IgD-negative memory B cell (primary cell): ENCODE data around the gene MEG3. TPM values are rescaled to one million over a fixed set of nuclear protein-coding genes. Genes with fewer than 3 reads are reported as not detected.

Experiments
- H3K27ac Mint-ChIP-seq, 3 donors: one replicate each; pipeline ENCODE4 v1.8.0; 2020 to 2022; ENCODE audit warnings: mild to moderate bottlenecking in 3 of 3, mixed read lengths in 3 of 3, moderate library complexity in 1 of 3
- H3K27me3 Mint-ChIP-seq: one replicate; pipeline ENCODE4 v1.8.0; 2021; ENCODE audit warnings: mixed read lengths
- H3K36me3 Mint-ChIP-seq: one replicate; pipeline ENCODE4 v1.8.0; 2020; ENCODE audit warnings: mild to moderate bottlenecking, mixed read lengths
- H3K4me1 Mint-ChIP-seq, 3 donors: one replicate each; pipeline ENCODE4 v1.8.0; 2020 to 2022; ENCODE audit warnings: mixed read lengths in 3 of 3, mild to moderate bottlenecking in 1 of 3
- H3K4me3 Mint-ChIP-seq, 4 donors: one replicate each; pipeline ENCODE4 v1.8.0; 2020 to 2022; ENCODE audit warnings: mild to moderate bottlenecking in 4 of 4, mixed read lengths in 4 of 4, moderate library complexity in 3 of 4
- H3K9me3 Mint-ChIP-seq, 3 donors: one replicate each; pipeline ENCODE4 v1.8.0; 2020 to 2021; ENCODE audit warnings: mixed read lengths in 3 of 3, mild to moderate bottlenecking in 1 of 3
- polyA plus RNA-seq: library from polyadenylated mRNA; unstranded; fragments of 300-500 nt; fragmentation: Illumina TruSeq; gene quantifications from one replicate; pipeline ENCODE4 v1.2.3, GENCODE V29; 2021

Gene MEG3
- polyA plus RNA-seq, 1 donor from 2014 or later = not detected

GRCh38 chr14:100802766-100803165 is 23.2 kb upstream of the MEG3 start:
- Mint-ChIP-seq H3K27me3 (peaks cover 2% of the 10 kb centered on the region), H3K4me1 (no peaks in the 10 kb centered on the region), H3K4me3 (no peak overlapping the region), H3K27ac (no peak overlapping the region), H3K36me3 (no peaks in the 10 kb centered on the region), H3K9me3 (no peaks in the 10 kb centered on the region)

GRCh38 chr14:100803226-100803625 is 22.7 kb upstream of the MEG3 start:
- no peak overlapping the region for H3K4me3 Mint-ChIP-seq
- H3K9me3 Mint-ChIP-seq = no peaks in the 10 kb centered on the region
- no peaks in the 10 kb centered on the region for H3K36me3 Mint-ChIP-seq
- no peaks in the 10 kb centered on the region for H3K27me3 Mint-ChIP-seq
- H3K4me1 Mint-ChIP-seq = no peaks in the 10 kb centered on the region
- H3K27ac Mint-ChIP-seq = no peak overlapping the region

- Mint-ChIP-seq H3K9me3 (peaks cover 0 to 3% (median 0%) of the 10 kb centered on the region in 3 donors), H3K4me3 (no peak overlapping the region), H3K36me3 (no peaks in the 10 kb centered on the region), H3K27ac (no peak overlapping the region), H3K4me1 (no peaks in the 10 kb centered on the region), H3K27me3 (no peaks in the 10 kb centered on the region)
These were observed 22.2 kb upstream of the MEG3 start for GRCh38 chr14:100803676-100804075.

- Mint-ChIP-seq H3K4me3 (no peak overlapping the region), H3K36me3 (no peaks in the 10 kb centered on the region), H3K27me3 (no peaks in the 10 kb centered on the region), H3K4me1 (no peaks in the 10 kb centered on the region), H3K9me3 (peaks cover 1 to 4% (median 2%) of the 10 kb centered on the region in 3 donors), H3K27ac (no peak overlapping the region)
These were observed 21.8 kb upstream of the MEG3 start for GRCh38 chr14:100804138-100804537.

GRCh38 chr14:100804558-100805309 is 21.2 kb upstream of the MEG3 start:
- Mint-ChIP-seq H3K4me1 (no peaks in the 10 kb centered on the region), H3K9me3 (peaks cover 3 to 6% (median 4%) of the 10 kb centered on the region in 3 donors), H3K27ac (no peak overlapping the region)

GRCh38 chr14:100806386-100806785 is 19.5 kb upstream of the MEG3 start:
- Mint-ChIP-seq H3K9me3 (peaks cover 4 to 7% (median 4%) of the 10 kb centered on the region in 3 donors), H3K4me1 (no peaks in the 10 kb centered on the region), H3K27ac (no peak overlapping the region), H3K4me3 (no peak overlapping the region), H3K27me3 (no peaks in the 10 kb centered on the region), H3K36me3 (no peaks in the 10 kb centered on the region)

More at GRCh38 chr14:100804558-100805309, 21.2 kb upstream of the MEG3 start:
- Mint-ChIP-seq H3K36me3 (no peaks in the 10 kb centered on the region), H3K4me3 (no peak overlapping the region), H3K27me3 (no peaks in the 10 kb centered on the region)

- no peaks in the 10 kb centered on the region for H3K27me3 Mint-ChIP-seq
- H3K27ac Mint-ChIP-seq = no peak overlapping the region
- no peaks in the 10 kb centered on the region for H3K36me3 Mint-ChIP-seq
- no peak overlapping the region for H3K4me3 Mint-ChIP-seq
- peaks cover 4 to 9% (median 4%) of the 10 kb centered on the region in 3 donors for H3K9me3 Mint-ChIP-seq
- H3K4me1 Mint-ChIP-seq = no peaks in the 10 kb centered on the region
These were observed 18.4 kb upstream of the MEG3 start for GRCh38 chr14:100807496-100807895.

- H3K36me3 Mint-ChIP-seq = no peaks in the 10 kb centered on the region
These were observed 17.8 kb upstream of the MEG3 start for GRCh38 chr14:100807979-100808734.

GRCh38 chr14:100810435-100810834 is 15.5 kb upstream of the MEG3 start:
- Mint-ChIP-seq H3K4me3 (no peak overlapping the region), H3K36me3 (no peaks in the 10 kb centered on the region), H3K9me3 (peaks cover 4 to 9% (median 6%) of the 10 kb centered on the region in 3 donors), H3K27me3 (no peaks in the 10 kb centered on the region), H3K27ac (no peak overlapping the region), H3K4me1 (no peaks in the 10 kb centered on the region)

More at GRCh38 chr14:100807979-100808734, 17.8 kb upstream of the MEG3 start:
- H3K4me3 Mint-ChIP-seq = no peak overlapping the region
- H3K27me3 Mint-ChIP-seq = no peaks in the 10 kb centered on the region
- no peaks in the 10 kb centered on the region for H3K4me1 Mint-ChIP-seq
- no peak overlapping the region for H3K27ac Mint-ChIP-seq
- peaks cover 4 to 9% (median 4%) of the 10 kb centered on the region in 3 donors for H3K9me3 Mint-ChIP-seq

GRCh38 chr14:100810861-100811461 is 15.0 kb upstream of the MEG3 start:
- peaks cover 4% of the 10 kb centered on the region for H3K27me3 Mint-ChIP-seq
- no peaks in the 10 kb centered on the region for H3K36me3 Mint-ChIP-seq
- H3K4me3 Mint-ChIP-seq = no peak overlapping the region
- H3K4me1 Mint-ChIP-seq = no peaks in the 10 kb centered on the region
- H3K9me3 Mint-ChIP-seq = peaks cover 4 to 9% (median 6%) of the 10 kb centered on the region in 3 donors
- no peak overlapping the region for H3K27ac Mint-ChIP-seq

GRCh38 chr14:100813291-100813690 is 12.6 kb upstream of the MEG3 start:
- Mint-ChIP-seq H3K4me1 (no peaks in the 10 kb centered on the region), H3K4me3 (no peak overlapping the region), H3K9me3 (peaks cover 4 to 9% (median 6%) of the 10 kb centered on the region in 3 donors), H3K36me3 (no peaks in the 10 kb centered on the region), H3K27ac (no peak overlapping the region), H3K27me3 (peaks cover 5% of the 10 kb centered on the region)

- peaks cover 5% of the 10 kb centered on the region for H3K27me3 Mint-ChIP-seq
- no peak overlapping the region for H3K27ac Mint-ChIP-seq
- peaks cover 0 to 4% (median 2%) of the 10 kb centered on the region in 3 donors for H3K9me3 Mint-ChIP-seq
- H3K4me3 Mint-ChIP-seq = peak overlapping the region in 1 of 4 donors; percentile 47
- no peaks in the 10 kb centered on the region for H3K4me1 Mint-ChIP-seq
- no peaks in the 10 kb centered on the region for H3K36me3 Mint-ChIP-seq
These were observed 10.2 kb upstream of the MEG3 start for GRCh38 chr14:100815478-100816285.

- Mint-ChIP-seq H3K9me3 (peaks cover 0 to 2% (median 2%) of the 10 kb centered on the region in 3 donors), H3K36me3 (no peaks in the 10 kb centered on the region), H3K27ac (no peak overlapping the region), H3K27me3 (peaks cover 5% of the 10 kb centered on the region), H3K4me1 (no peaks in the 10 kb centered on the region), H3K4me3 (no peak overlapping the region)
These were observed 9.5 kb upstream of the MEG3 start for GRCh38 chr14:100816286-100816949.
